Effector memory CD4-positive, alpha-beta T cell (primary cell): ENCODE results near the gene WDR90.

ENCODE experiments used
- DNase-seq, 3 donors: peaks; one replicate each; pipeline ENCODE4 v3.0.0-alpha.2; 2020
- H3K27ac ChIP-seq: 2 replicates; pipeline ENCODE4 v1.7.0; 2013; ENCODE audit warnings: mild to moderate bottlenecking, low read length, moderate library complexity; ENCODE audit not compliant: insufficient read depth, poor library complexity, severe bottlenecking
- H3K27me3 ChIP-seq: replicated peaks from 2 replicates; pipeline ENCODE4 v1.7.0; 2013; ENCODE audit warnings: mild to moderate bottlenecking, low read length; ENCODE audit not compliant: insufficient read depth, control insufficient read depth, poor library complexity, severe bottlenecking
- H3K36me3 ChIP-seq: 2 replicates; pipeline ENCODE4 v1.7.0; 2013; ENCODE audit warnings: mild to moderate bottlenecking, low read length, moderate library complexity; ENCODE audit not compliant: control insufficient read depth, insufficient read depth
- H3K4me1 ChIP-seq: 2 replicates; pipeline ENCODE4 v1.7.0; 2013; ENCODE audit warnings: low read length, mild to moderate bottlenecking; ENCODE audit not compliant: control insufficient read depth, insufficient read depth, poor library complexity, severe bottlenecking
- H3K4me3 ChIP-seq: 2 replicates; pipeline ENCODE4 v1.7.0; 2013; ENCODE audit warnings: low read length, low read depth, mild to moderate bottlenecking; ENCODE audit not compliant: insufficient read depth, poor library complexity, severe bottlenecking
- H3K9me3 ChIP-seq: 2 replicates; pipeline ENCODE4 v1.7.0; 2013; ENCODE audit warnings: mild to moderate bottlenecking, low read length, moderate library complexity; ENCODE audit not compliant: control insufficient read depth

The WDR90 gene

DNA sequence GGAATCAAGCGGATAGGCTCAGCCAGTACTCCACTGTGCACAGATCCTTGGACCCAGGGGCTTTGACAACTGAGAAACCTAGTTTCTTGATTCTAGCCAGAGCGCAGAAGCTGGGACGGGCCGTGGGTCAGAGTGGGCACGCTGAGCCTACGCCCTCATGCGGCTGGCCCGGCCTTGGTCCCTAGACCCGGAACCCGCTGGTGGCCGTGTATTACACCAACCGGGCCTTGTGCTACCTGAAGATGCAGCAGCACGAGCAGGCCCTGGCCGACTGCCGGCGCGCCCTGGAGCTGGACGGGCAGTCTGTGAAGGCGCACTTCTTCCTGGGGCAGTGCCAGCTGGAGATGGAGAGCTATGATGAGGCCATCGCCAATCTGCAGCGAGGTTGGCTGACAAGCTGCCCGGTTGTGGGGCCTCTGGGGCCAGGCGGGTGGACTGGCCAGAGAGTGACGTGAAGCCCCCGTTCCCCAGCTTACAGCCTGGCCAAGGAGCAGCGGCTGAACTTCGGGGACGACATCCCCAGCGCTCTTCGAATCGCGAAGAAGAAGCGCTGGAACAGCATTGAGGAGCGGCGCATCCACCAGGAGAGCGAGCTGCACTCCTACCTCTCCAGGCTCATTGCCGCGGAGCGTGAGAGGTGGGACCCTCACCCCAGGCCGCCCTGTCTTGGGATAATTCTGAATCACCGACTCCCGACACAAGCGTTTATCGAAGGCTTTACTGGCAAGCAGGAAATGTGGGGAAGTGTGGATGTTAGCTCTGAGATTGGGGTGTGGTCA, 32.0 kb downstream of the WDR90 start:
- H3K4me1 ChIP-seq, result peaks cover 53% of the 10 kb centered on the region
- H3K4me3 ChIP-seq, result peak overlapping the region; percentile 65
- peaks cover 12% of the 10 kb centered on the region for H3K36me3 ChIP-seq
- peak overlapping the region; percentile 67 for H3K27ac ChIP-seq
- no peak for DNase-seq
- no peaks in the 10 kb centered on the region for H3K27me3 ChIP-seq
- H3K9me3 ChIP-seq, result no peaks in the 10 kb centered on the region

DNA sequence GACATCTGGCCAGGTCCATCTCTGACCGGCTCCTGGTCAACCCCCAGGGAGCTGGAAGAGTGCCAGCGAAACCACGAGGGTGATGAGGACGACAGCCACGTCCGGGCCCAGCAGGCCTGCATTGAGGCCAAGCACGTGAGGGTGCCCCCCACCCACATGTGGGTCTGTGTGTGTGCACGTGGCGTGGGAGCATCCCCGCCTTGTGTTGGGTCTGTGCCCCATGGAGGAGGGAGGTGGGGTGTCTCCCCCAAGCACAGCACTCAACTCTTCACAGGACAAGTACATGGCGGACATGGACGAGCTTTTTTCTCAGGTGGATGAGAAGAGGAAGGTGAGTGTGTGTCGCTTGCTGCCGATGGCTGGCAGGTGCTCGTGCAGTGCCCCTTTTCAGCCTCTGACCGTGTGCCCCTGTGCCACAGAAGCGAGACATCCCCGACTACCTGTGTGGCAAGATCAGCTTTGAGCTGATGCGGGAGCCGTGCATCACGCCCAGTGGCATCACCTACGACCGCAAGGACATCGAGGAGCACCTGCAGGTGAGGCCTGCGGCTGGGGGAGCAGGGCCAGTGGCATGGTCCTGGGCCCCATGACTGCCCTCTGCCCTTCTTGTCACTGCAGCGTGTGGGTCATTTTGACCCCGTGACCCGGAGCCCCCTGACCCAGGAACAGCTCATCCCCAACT, 32.7 kb downstream of the WDR90 start:
- Histone ChIP-seq H3K27ac (no peak overlapping the region), H3K9me3 (no peaks in the 10 kb centered on the region), H3K36me3 (peaks cover 19% of the 10 kb centered on the region), H3K4me1 (peaks cover 47% of the 10 kb centered on the region), H3K27me3 (no peaks in the 10 kb centered on the region), H3K4me3 (no peak overlapping the region)
- no peak for DNase-seq

DNA sequence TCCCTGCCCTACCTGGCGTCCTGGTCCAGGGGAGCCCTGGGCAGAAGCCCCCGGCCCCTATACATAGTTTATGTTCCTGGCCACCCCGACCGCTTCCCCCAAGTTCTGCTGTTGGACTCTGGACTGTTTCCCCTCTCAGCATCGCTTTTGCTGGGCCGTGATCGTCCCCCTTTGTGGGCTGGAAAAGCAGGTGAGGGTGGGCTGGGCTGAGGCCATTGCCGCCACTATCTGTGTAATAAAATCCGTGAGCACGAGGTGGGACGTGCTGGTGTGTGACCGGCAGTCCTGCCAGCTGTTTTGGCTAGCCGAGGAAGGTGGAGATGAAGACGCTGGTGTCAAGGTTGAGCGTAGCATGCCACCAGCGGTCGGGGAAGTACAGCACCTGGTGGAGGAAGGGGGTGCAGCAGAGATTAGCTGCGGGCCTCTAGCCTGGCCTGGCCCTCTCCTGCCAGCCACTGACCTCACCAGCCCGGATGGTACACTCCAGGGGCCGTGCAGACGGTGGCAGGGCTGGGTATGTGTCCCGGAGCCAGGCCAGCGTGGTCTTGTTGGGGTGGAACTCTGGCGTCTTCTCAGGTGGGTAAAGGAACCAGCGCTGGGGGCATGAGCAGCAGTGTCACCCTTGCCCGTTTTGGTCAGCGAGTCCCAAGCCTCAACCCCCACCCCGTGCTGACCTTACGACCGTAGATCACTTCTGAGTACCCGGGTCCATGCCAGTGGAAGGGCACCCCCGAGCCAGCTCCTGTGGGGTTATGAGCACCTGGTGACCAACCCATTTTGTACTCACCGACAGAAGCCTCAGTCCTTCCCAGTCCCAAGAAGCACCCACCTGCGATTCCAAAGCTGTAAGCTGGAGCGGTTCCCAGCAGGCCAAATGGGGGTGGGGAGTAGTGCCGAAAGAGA, 33.6 kb downstream of the WDR90 start:
- Histone ChIP-seq H3K27ac (no peak overlapping the region), H3K27me3 (no peaks in the 10 kb centered on the region), H3K9me3 (no peaks in the 10 kb centered on the region), H3K36me3 (peaks cover 20% of the 10 kb centered on the region), H3K4me1 (peaks cover 42% of the 10 kb centered on the region), H3K4me3 (no peak overlapping the region)
- DNase-seq, result no peak

DNA sequence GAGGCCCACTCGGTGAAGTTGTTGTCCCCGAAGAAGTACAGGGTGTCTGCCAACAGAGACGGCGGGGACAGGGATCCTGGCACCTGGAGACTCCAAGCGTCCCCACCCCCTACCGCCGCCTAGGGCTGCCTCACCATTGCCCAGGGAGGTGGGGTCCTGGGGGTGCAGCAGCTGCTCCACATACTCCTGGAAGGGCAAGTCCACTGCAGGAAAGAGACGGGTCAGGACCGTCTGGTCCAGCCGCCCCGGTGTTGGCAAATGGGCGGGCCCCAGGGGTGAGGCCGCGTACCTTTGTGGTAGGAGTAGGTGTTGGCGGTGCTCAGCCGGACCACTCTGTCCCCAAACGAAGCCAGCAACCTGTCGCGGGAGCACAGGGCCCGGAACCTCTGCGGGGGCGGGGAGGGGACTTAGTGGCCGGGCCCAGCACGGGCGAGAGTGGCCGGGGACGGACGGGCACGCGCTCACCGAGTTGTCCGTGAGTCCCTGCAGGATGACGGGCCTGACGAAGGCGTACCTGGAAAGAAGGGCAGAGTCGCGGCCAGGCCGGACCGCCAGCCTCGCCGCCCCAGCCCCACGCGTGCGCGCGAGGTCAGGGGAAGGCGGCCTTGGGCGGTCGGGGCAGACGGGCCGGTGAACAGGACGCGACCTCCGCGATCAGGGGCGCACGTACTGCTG, 34.4 kb downstream of the WDR90 start:
- Histone ChIP-seq H3K36me3 (peaks cover 20% of the 10 kb centered on the region), H3K9me3 (no peaks in the 10 kb centered on the region), H3K4me3 (peak overlapping the region; percentile 52), H3K27me3 (no peaks in the 10 kb centered on the region), H3K4me1 (peaks cover 42% of the 10 kb centered on the region), H3K27ac (peak overlapping the region; percentile 75)
- DNase-seq, result no peak

DNA sequence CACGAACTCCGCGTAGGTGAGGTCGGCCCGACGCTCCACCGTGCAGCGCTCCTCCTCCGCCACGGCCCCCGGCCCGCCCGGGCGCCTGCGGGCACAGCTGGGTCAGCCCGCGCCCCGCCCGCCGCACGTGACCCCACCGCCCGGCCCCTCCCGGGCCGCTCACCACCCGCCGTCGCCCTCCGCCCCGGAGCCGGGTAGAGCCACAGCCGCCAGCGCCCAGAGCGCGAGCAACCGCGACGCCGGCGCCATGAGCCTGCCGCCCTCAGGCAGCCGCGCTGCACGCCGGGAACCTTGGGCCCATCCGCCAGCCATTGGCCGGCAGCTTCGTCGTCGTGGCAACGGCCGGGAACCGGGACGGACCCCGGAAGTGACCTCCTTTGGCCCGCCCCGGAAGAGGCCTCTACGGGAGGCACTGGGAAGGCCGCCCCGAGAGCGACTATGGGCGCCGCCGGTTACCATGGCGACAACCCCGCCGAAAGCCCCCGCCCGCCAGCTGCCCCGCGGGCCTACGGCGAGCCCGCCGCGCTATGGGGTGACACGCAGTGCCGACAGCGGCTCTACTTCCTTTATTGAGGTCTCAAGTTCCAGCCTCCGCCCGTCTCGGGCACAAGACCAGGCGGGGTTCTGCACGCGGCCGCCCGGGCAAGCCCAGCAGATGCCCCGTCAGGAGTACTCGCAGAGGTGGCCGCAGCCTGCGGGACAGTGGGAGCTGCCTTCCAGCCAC, 35.1 kb downstream of the WDR90 start, which contains the start of gene JMJD8:
Gene JMJD8, minus strand, starts transcription at position 264 of the 724 bp plus-strand sequence. Its CDS starts 15 bp downstream, at position 249.
- Histone ChIP-seq H3K4me1 (peaks cover 40% of the 10 kb centered on the region), H3K4me3 (peak within 1 kb of the TSS; percentile 52), H3K36me3 (peaks cover 20% of the 10 kb centered on the region), H3K27me3 (no peaks in the 10 kb centered on the region), H3K9me3 (no peaks in the 10 kb centered on the region), H3K27ac (peak within 1 kb of the TSS; percentile 75)
- DNase-seq, result peak; percentile 93 to 98 (median 96)

DNA sequence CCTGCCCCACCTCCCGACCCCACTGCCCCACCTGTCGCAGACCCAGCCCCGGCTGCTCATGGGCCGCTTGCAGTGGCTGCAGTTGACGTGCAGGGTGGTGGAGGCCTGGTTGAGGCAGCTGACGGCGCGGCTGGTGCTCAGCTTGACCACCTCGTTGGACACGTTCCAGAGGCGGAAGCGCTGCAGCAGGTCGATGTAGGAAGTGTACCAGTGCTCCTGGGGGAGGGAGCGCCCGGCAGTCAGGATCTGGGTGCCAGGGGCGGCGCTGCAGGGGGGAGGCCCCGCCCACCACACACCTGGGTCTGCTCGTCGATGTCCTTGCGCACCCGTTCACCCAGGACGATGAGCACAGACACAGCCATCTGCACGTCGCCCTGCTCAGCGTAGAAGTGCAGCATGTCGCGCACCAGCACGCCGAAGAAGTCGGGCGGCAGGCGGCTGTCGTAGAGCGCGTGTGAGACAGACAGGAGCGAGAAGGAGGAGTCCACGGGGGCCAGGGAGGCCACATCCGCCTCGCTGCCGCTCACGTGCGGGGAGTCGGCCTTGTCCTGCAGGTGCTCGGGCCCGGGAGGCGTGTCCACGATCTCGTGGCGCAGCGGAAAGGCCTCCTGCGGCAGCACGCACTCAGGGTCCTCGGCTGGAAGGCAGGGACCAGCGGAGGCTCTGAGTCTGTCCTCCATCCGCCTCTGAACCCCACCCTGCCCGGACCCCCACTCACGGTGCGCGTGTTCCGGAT, 36.0 kb downstream of the WDR90 start:
- Histone ChIP-seq H3K36me3 (peaks cover 20% of the 10 kb centered on the region), H3K27ac (peak overlapping the region; percentile 75), H3K4me3 (no peak overlapping the region), H3K27me3 (no peaks in the 10 kb centered on the region), H3K9me3 (no peaks in the 10 kb centered on the region), H3K4me1 (peaks cover 43% of the 10 kb centered on the region)
- DNase-seq, result no peak

DNA sequence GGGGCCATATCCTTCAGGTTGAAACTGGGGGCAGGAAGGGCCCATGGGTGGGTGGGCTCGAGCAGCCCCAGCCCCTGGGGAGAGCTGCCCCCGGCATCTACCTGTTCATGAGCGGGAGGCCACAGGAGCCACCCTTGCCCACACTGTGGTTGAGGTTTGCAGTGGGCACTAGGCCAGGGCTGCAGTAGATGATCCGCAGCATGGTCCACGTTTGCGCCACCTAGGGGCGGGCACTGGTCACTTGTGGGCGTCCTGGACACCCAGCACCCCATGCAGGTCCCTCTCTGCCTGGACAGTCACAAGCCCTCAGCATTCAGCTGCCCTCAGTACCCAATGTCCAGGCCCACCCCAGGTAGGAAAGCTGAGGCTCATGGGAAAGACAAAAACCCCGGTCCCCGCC, 36.8 kb downstream of the WDR90 start:
- peaks cover 20% of the 10 kb centered on the region for H3K36me3 ChIP-seq
- no peaks in the 10 kb centered on the region for H3K9me3 ChIP-seq
- no peaks in the 10 kb centered on the region for H3K27me3 ChIP-seq
- peaks cover 42% of the 10 kb centered on the region for H3K4me1 ChIP-seq
- no peak overlapping the region for H3K4me3 ChIP-seq
- no peak for DNase-seq
- no peak overlapping the region for H3K27ac ChIP-seq

DNA sequence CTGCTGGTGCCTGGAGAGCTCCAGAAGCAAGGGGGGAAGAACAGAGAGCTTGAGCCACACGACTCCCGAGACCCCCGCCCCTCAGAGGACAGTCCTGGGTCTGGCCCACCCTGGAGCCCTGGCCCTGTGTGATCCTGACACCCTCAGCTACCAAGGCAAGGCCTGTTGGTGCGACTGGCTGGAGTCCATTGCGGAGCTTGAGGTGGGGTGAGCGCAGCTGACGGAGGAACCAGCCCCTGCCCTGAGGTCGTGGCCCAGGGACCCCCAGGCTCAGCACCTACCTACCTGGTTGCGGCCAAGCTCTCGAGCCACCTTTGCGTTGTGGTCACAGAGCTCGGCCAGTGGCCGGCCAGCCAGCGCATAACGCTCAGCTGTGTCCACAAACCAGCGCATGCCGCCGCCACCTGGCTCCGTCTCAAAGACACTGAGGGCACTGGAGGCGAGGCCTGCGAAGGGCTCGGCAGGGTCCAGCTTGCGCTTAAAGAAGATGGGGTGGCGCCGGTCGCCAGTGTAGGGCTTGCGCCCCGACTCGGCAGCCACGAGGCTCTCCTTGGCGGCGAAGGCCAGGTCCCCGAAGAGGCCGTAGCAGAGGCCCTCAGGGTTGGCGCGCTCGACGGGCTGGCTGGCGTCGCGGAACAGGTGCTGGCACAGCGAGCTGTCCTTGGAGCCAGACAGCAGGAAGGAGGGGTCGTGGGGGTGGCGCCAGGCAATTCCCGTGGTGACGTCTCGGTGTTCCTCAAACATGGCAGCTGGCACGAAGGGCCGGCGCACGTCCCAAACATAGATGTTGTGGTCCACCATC, 37.5 kb downstream of the WDR90 start:
- Histone ChIP-seq H3K27ac (no peak overlapping the region), H3K4me1 (peaks cover 38% of the 10 kb centered on the region), H3K36me3 (peaks cover 16% of the 10 kb centered on the region), H3K4me3 (no peak overlapping the region), H3K27me3 (no peaks in the 10 kb centered on the region), H3K9me3 (no peaks in the 10 kb centered on the region)
- no peak for DNase-seq
